ENCODE data around the gene HSPA1B. TPM values are rescaled to one million over a fixed set of nuclear protein-coding genes. Genes with fewer than 3 reads are reported as not detected.

Gene HSPA1B
- total RNA-seq, result 100 to 1,000 TPM in 2 of 4 donors, 10 to 100 TPM in 2; 71.5 to 178 (median 112) TPM

DNA sequence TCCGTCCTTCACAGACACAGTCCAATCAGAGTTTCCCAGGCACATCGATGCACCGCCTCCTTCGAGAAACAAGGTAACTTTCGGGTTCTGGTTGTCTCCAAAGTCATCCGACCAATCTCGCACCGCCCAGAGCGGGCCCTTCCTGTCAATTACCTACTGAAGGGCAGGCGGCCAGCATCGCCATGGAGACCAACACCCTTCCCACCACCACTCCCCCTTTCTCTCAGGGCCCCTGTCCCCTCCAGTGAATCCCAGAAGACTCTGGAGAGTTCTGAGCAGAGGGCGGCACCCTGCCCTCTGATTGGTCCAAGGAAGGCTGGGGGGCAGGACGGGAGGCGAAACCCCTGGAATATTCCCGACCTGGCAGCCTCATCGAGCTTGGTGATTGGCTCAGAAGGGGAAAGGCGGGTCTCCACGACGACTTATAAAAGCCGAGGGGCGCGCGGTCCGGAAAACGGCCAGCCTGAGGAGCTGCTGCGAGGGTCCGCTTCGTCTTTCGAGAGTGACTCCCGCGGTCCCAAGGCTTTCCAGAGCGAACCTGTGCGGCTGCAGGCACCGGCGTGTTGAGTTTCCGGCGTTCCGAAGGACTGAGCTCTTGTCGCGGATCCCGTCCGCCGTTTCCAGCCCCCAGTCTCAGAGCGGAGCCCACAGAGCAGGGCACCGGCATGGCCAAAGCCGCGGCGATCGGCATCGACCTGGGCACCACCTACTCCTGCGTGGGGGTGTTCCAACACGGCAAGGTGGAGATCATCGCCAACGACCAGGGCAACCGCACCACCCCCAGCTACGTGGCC, at the start of gene HSPA1B:
TSS of gene HSPA1B (plus strand) at position 453 of the 794 bp plus-strand sequence. CDS start at position 666, 213 bp downstream.
- intact Hi-C loops (cut with DNase I; ENCODE audit: low total_unique reads) (loop anchor here (1.0 to 10.0 kb wide), 2 partner anchors 124 to 1213 kb away; partner anchors contain the start of genes ABHD16A, MRPS18B and PPP1R10), in situ Hi-C loops (cut with MboI; ENCODE audit: low sequenced_read_pairs in 4 of 4) (no loop called here)
- Histone ChIP-seq H3K4me1 (peaks cover 37 to 39% of the 10 kb centered on the region in 2 donors), H3K9me3 (no peaks in the 10 kb centered on the region), H3K36me3 (no peaks in the 10 kb centered on the region), H3K4me3 (peak within 1 kb of the TSS; percentile 73 to 92 (median 76)), H3K27me3 (no peaks in the 10 kb centered on the region), H3K27ac (peak within 1 kb of the TSS; percentile 97 to 98 (median 97))
- ATAC-seq (peak; percentile 79 to 80), DNase-seq (peak; percentile 100)
- TF ChIP-seq, protein P1, sequence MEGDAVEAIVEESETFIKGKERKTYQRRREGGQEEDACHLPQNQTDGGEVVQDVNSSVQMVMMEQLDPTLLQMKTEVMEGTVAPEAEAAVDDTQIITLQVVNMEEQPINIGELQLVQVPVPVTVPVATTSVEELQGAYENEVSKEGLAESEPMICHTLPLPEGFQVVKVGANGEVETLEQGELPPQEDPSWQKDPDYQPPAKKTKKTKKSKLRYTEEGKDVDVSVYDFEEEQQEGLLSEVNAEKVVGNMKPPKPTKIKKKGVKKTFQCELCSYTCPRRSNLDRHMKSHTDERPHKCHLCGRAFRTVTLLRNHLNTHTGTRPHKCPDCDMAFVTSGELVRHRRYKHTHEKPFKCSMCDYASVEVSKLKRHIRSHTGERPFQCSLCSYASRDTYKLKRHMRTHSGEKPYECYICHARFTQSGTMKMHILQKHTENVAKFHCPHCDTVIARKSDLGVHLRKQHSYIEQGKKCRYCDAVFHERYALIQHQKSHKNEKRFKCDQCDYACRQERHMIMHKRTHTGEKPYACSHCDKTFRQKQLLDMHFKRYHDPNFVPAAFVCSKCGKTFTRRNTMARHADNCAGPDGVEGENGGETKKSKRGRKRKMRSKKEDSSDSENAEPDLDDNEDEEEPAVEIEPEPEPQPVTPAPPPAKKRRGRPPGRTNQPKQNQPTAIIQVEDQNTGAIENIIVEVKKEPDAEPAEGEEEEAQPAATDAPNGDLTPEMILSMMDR (IDR thresholded peaks at IDR 0.05 in 4 of 5, conservative IDR thresholded peaks at IDR 0.05 in 1 of 5), result peak in 2 of 5 experiments; percentile 16 to 17
- peak; percentile 100 for TF ChIP-seq POLR2A (IDR thresholded peaks at IDR 0.05)

GRCh38 chr6:31778193-31778592, 49.3 kb upstream of the HSPA1B start:
- TF ChIP-seq POLR2A (IDR thresholded peaks at IDR 0.05), result no peak
- TF ChIP-seq, protein P1 (IDR thresholded peaks at IDR 0.05 in 4 of 5, conservative IDR thresholded peaks at IDR 0.05 in 1 of 5), result no peak
- H3K27me3 ChIP-seq, result no peaks in the 10 kb centered on the region
- no peak overlapping the region for H3K4me3 ChIP-seq
- intact Hi-C loops (cut with DNase I; ENCODE audit: low total_unique reads), result loop anchor here (10.0 kb wide), 1 partner anchor 87 kb away; the partner anchor contains the start of gene NEU1
- H3K36me3 ChIP-seq, result peaks cover 0 to 47% of the 10 kb centered on the region in 2 donors
- in situ Hi-C loops (cut with MboI; ENCODE audit: low sequenced_read_pairs in 4 of 4), result loop anchor here in 2 of 4 donors (10.0 kb wide), 1 partner anchor 57 kb away; no protein-coding TSS in a partner anchor
- H3K4me1 ChIP-seq, result peaks cover 11 to 17% of the 10 kb centered on the region in 2 donors
- no peaks in the 10 kb centered on the region for H3K9me3 ChIP-seq
- DNase-seq (no peak), ATAC-seq (no peak)
- peak overlapping the region; percentile 83 to 88 (median 86) for H3K27ac ChIP-seq

GRCh38 chr6:31778999-31779885, 48.3 kb upstream of the HSPA1B start:
- H3K36me3 ChIP-seq, result peaks cover 0 to 57% of the 10 kb centered on the region in 2 donors
- no peak for TF ChIP-seq POLR2A (IDR thresholded peaks at IDR 0.05)
- TF ChIP-seq, protein P1 (IDR thresholded peaks at IDR 0.05 in 4 of 5, conservative IDR thresholded peaks at IDR 0.05 in 1 of 5), result no peak
- intact Hi-C loops (cut with DNase I; ENCODE audit: low total_unique reads) (loop anchor here (10.0 kb wide), 1 partner anchor 86 kb away; the partner anchor contains the start of gene NEU1), in situ Hi-C loops (cut with MboI; ENCODE audit: low sequenced_read_pairs in 4 of 4) (loop anchor here in 2 of 4 donors (10.0 kb wide), 1 partner anchor 56 kb away; no protein-coding TSS in a partner anchor)
- H3K27ac ChIP-seq, result peak overlapping the region in 1 of 4 donors; percentile 88
- no peaks in the 10 kb centered on the region for H3K9me3 ChIP-seq
- DNase-seq (no peak), ATAC-seq (no peak)
- H3K27me3 ChIP-seq, result no peaks in the 10 kb centered on the region
- H3K4me3 ChIP-seq, result no peak overlapping the region
- peaks cover 11 to 17% of the 10 kb centered on the region in 2 donors for H3K4me1 ChIP-seq

DNA sequence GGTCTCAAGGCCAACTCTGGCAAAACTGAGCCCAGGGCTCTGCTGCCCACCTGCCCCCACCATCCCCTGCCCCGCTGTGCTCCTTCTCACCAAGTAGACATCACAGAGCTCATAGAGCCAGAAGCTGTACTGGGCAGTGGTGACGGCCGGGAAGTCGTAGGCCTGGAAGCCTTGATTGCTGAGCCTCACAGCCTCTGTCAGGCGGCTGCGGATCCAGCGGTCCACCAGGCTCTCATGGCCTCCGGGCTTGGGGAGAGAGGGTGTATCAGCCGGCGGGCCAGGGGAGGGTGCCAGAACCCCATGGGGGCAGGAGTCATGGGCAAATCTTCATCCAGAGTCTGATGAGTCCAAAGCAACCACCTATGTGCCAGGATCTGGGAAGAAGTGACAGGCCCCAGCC, 47.6 kb upstream of the HSPA1B start:
- no peaks in the 10 kb centered on the region for H3K27me3 ChIP-seq
- H3K4me1 ChIP-seq, result peaks cover 11 to 17% of the 10 kb centered on the region in 2 donors
- ATAC-seq (no peak), DNase-seq (no peak)
- TF ChIP-seq, protein P1 (IDR thresholded peaks at IDR 0.05 in 4 of 5, conservative IDR thresholded peaks at IDR 0.05 in 1 of 5), result no peak
- no peak for TF ChIP-seq POLR2A (IDR thresholded peaks at IDR 0.05)
- in situ Hi-C loops (cut with MboI; ENCODE audit: low sequenced_read_pairs in 4 of 4) (loop anchor here in 2 of 4 donors (10.0 kb wide), 1 partner anchor 55 kb away; no protein-coding TSS in a partner anchor), intact Hi-C loops (cut with DNase I; ENCODE audit: low total_unique reads) (loop anchor here (10.0 kb wide), 1 partner anchor 85 kb away; the partner anchor contains the start of gene NEU1)
- no peak overlapping the region for H3K27ac ChIP-seq
- no peak overlapping the region for H3K4me3 ChIP-seq
- peaks cover 0 to 64% of the 10 kb centered on the region in 2 donors for H3K36me3 ChIP-seq
- H3K9me3 ChIP-seq, result no peaks in the 10 kb centered on the region
